Stomach (tissue), 9 donors: ENCODE measurements around the gene SGCG. TPM values are rescaled to one million over a fixed set of nuclear protein-coding genes. Genes with fewer than 3 reads are reported as not detected.

Source experiments
- DNase-seq, 2 donors: peaks; one replicate each; pipeline versions ENCODE4 v3.0.0 to v3.0.0-alpha.2; 2013 to 2019
- H3K27ac ChIP-seq, 5 donors: fragments of 200-600 bp in 4 of 5; sonication (generic) in 4 of 5; one replicate each; pipeline ENCODE4 v1.5.1; 2013 to 2019; ENCODE audit warnings: mild to moderate bottlenecking in 1 of 5, moderate library complexity in 1 of 5
- H3K27me3 ChIP-seq, 3 donors: fragments of 200-600 bp; sonication (generic); one replicate each; pipeline ENCODE4 v1.5.1; 2017 to 2019; ENCODE audit warnings: mixed run types in 1 of 3
- H3K36me3 ChIP-seq, 4 donors: fragments of 200-600 bp; sonication (generic); 1 replicate in 3 of 4; 2 replicates in 1 of 4; pipeline ENCODE4 v1.5.1; 2016 to 2019
- H3K4me1 ChIP-seq, 4 donors: fragments of 200-600 bp; sonication (generic); one replicate each; pipeline ENCODE4 v1.5.1; 2016 to 2019
- H3K4me3 ChIP-seq, 4 donors: fragments of 200-600 bp; sonication (generic) in 3 of 4; one replicate each; pipeline ENCODE4 v1.5.1; 2016 to 2019; ENCODE audit warnings: mild to moderate bottlenecking in 1 of 4
- H3K9me3 ChIP-seq, 4 donors: fragments of 200-600 bp; sonication (generic); one replicate each; pipeline ENCODE4 v1.5.1; 2016 to 2019
- CTCF ChIP-seq, 7 experiments: fragments of 450-650 bp in 4 of 7; fragments of 200-600 bp in 3 of 7; sonication (generic) in 3 of 7; IDR thresholded peaks; one replicate each; pipeline ENCODE4 v1.5.1; 2016 to 2019; ENCODE audit warnings: antibody characterized with exemption in 7 of 7, control low read depth in 2 of 7, mild to moderate bottlenecking in 1 of 7
- EP300 ChIP-seq: sonication (generic); formaldehyde crosslinking; IDR thresholded peaks from one replicate; pipeline ENCODE4 v1.6.1; 2017; ENCODE audit warnings: antibody characterized with exemption
- POLR2A ChIP-seq, 4 donors: fragments of 450-650 bp; IDR thresholded peaks; one replicate each; pipeline ENCODE4 v1.6.1; 2016; ENCODE audit warnings: antibody characterized with exemption in 4 of 4, control low read depth in 2 of 4, mild to moderate bottlenecking in 1 of 4, moderate library complexity in 1 of 4
- POLR2AphosphoS5 ChIP-seq, 3 donors: sonication (generic); formaldehyde crosslinking; IDR thresholded peaks; one replicate each; pipeline ENCODE4 v1.6.1; 2016; ENCODE audit warnings: antibody characterized with exemption in 3 of 3
- WGBS, 5 donors: extraction: QIAGEN DNeasy Blood & Tissue Kit in 3 of 5; methylation state at CpG; one replicate each; pipeline versions ENCODE4 v1.1.5 to v1.1.7; 2013 to 2018; 5-methylcytosine and 5-hydroxymethylcytosine counted together
- intact Hi-C: fragments of 100-400 bp; cut with DNase I; formaldehyde crosslinking; loops from one replicate; pipeline ENCODE4 v1.15.1; 2023; ENCODE audit warnings: low total_unique reads
- polyA plus RNA-seq, 3 donors: library from polyadenylated mRNA; stranded (reverse); fragments of 200-250 nt; gene quantifications; one replicate each; pipeline ENCODE4 v1.2.3, GENCODE V29; 2013
- total RNA-seq, 5 donors: library from RNA; depleted of rRNA; stranded (reverse); fragments of >200 nt; gene quantifications; one replicate each; pipeline versions ENCODE4 v1.1.0 to v1.2.3, GENCODE V29; 2014 to 2016
- donor health status: healthy with polysubstance abuse.
- donor health status: Bipolar disorder and iron deficiency.
- donor health status: healthy.

SGCG gene
- total and polyA plus RNA-seq, 8 donors = 0.15 to 3.5 (median 0.92) TPM; not detected in 5

DNA sequence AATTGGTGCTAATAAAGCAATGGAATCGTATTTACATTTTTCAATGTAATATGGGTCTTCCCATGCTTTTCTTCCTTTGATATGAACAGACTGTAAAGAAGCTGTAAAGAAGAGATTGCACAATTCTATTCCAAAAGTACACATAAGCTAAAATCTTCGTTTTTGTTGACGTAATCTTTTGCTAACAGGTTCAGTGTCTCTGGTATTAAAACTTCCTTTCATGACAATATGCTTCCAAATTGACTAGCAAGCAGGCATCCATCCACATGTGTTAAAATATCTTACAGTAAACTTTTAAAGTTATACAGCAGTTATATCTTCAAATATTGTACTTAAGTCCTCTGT, 19.3 kb upstream of the SGCG start:
- no peak overlapping the region for H3K4me3 ChIP-seq
- H3K36me3 ChIP-seq = no peaks in the 10 kb centered on the region
- H3K27me3 ChIP-seq = peaks cover 7 to 31% (median 20%) of the 10 kb centered on the region in 3 donors
- WGBS, 5 donors = 59 to 76% (median 74%) methylated on average over 3 of the region's 3 CpGs
- peaks cover 0 to 13% (median 5%) of the 10 kb centered on the region in 4 donors for H3K4me1 ChIP-seq
- H3K27ac ChIP-seq = no peak overlapping the region
- peaks cover 0 to 5% (median 0%) of the 10 kb centered on the region in 4 donors for H3K9me3 ChIP-seq
- intact Hi-C loops = no loop called here
- no peak for DNase-seq
- TF ChIP-seq CTCF (IDR thresholded peaks at IDR 0.05) (no peak), POLR2A (IDR thresholded peaks at IDR 0.05) (no peak), POLR2AphosphoS5 (IDR thresholded peaks at IDR 0.05) (no peak), EP300 (no peak)

- Histone ChIP-seq H3K4me3 (no peak overlapping the region), H3K4me1 (no peaks in the 10 kb centered on the region), H3K27me3 (peaks cover 0 to 3% (median 0%) of the 10 kb centered on the region in 3 donors), H3K36me3 (no peaks in the 10 kb centered on the region), H3K9me3 (no peaks in the 10 kb centered on the region), H3K27ac (no peak overlapping the region)
- no peak for DNase-seq
- intact Hi-C loops = no loop called here
- 0 to 67% (median 0%) methylated on average over 1 of the region's 1 CpG for WGBS, 5 donors
- TF ChIP-seq POLR2A (IDR thresholded peaks at IDR 0.05) (no peak), EP300 (no peak), POLR2AphosphoS5 (IDR thresholded peaks at IDR 0.05) (no peak), CTCF (IDR thresholded peaks at IDR 0.05) (no peak)
These were observed 4.9 kb upstream of the SGCG start for GRCh38 chr13:23175920-23176319.

DNA sequence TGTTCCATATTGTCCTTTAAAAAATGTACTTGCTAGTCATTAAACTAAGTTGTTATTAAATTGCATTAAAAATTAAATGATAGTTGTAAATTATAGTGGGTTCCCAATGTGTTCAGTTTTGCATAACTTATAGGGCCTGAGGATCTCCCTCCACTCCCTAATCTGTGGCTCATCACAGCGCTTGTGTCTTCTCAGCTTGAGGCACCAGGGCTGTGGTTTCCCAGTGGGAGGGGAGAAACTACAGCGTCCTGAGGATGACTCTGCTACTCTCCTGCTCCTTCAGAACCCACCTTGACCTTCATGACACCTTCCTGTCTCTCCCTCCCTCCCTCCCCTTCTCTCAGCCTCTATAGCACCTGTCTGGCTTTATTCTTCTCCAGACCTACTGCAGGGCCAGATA, 1.4 kb downstream of the SGCG start:
- no peak for DNase-seq
- Histone ChIP-seq H3K4me3 (no peak overlapping the region), H3K27ac (no peak overlapping the region), H3K27me3 (no peaks in the 10 kb centered on the region), H3K9me3 (no peaks in the 10 kb centered on the region), H3K36me3 (no peaks in the 10 kb centered on the region), H3K4me1 (no peaks in the 10 kb centered on the region)
- no peak for TF ChIP-seq POLR2A (IDR thresholded peaks at IDR 0.05)
- TF ChIP-seq CTCF (IDR thresholded peaks at IDR 0.05) = no peak
- TF ChIP-seq EP300 = no peak
- no peak for TF ChIP-seq POLR2AphosphoS5 (IDR thresholded peaks at IDR 0.05)
- intact Hi-C loops = no loop called here
- 55 to 68% (median 64%) methylated on average over 2 of the region's 2 CpGs for WGBS, 5 donors

DNA sequence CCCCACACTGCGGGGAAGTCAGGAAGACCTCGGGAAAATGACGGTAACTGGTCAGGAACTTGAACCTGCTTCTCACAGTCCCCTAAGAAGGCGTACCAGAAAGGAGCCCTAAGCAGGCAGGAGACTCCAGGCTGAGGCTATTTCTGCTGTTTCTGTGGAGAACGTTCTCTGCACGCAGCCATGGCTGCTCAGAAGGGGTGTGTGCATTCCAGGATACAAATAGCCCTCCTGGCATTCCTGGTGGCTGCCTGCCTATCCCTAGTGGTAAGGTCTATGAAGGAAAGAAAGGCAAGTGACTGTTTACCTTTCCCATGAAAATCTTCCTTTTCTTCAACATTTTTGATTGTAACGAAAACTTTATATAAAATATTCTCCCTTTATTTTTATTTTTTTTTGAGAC, 2.5 kb downstream of the SGCG start:
- H3K9me3 ChIP-seq = no peaks in the 10 kb centered on the region
- H3K27me3 ChIP-seq = no peaks in the 10 kb centered on the region
- intact Hi-C loops = no loop called here
- no peak overlapping the region for H3K4me3 ChIP-seq
- no peak for TF ChIP-seq CTCF (IDR thresholded peaks at IDR 0.05)
- no peak for TF ChIP-seq POLR2AphosphoS5 (IDR thresholded peaks at IDR 0.05)
- no peaks in the 10 kb centered on the region for H3K36me3 ChIP-seq
- H3K4me1 ChIP-seq = no peaks in the 10 kb centered on the region
- 70 to 88% (median 81%) methylated on average over 7 of the region's 7 CpGs for WGBS, 5 donors
- H3K27ac ChIP-seq = no peak overlapping the region
- DNase-seq = no peak
